HG02973 (cell line): ENCODE measurements around the gene VAV2.

Source experiments
- ATAC-seq: cut with Tn5 transposase; IDR thresholded peaks from one replicate; pipeline ENCODE4 v1.9.1; 2021; ENCODE audit warnings: moderate library complexity; ENCODE audit not compliant: unreplicated experiment

Gene VAV2

DNA sequence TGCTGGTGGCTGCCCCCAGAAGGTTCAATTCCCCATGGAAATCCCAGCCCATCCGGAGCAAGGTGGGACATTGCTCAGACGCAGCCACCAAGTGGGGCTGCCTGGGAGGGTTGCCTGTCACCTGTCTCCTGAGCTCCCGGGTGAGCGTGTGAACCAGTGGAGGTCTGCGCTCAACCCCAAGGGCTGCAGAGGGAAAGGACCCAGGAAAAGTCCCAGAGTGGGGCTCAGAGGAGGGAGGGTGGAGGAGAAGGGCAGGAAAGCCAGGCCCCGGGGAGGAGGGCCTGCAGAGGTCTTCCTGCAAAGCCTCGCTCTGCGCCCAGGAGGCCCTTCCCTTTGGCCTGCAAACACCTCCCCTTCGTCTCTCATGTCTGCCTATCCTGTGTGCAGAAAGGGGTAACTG lies 134.5 kb downstream of the VAV2 start:
- ATAC-seq = no peak

DNA sequence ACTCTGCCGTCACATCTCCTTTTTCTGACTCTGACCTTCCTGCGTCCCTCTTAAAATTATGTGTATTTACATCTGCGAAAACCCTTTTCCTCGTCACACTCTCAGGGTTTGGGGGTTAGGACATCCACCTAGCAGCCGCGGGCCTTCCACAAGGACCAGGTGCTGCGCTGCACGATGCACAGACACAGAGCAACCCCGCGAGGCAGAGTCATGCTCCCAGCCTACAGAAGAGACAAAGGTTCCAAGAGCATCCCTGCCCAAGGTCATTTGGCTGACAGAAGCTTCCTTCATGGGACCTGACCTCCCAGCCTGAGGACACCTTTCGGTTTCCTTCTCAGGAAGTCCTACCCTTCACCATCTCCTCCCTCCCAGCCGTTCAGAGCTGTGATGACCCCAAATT lies 135.3 kb downstream of the VAV2 start:
- no peak for ATAC-seq

DNA sequence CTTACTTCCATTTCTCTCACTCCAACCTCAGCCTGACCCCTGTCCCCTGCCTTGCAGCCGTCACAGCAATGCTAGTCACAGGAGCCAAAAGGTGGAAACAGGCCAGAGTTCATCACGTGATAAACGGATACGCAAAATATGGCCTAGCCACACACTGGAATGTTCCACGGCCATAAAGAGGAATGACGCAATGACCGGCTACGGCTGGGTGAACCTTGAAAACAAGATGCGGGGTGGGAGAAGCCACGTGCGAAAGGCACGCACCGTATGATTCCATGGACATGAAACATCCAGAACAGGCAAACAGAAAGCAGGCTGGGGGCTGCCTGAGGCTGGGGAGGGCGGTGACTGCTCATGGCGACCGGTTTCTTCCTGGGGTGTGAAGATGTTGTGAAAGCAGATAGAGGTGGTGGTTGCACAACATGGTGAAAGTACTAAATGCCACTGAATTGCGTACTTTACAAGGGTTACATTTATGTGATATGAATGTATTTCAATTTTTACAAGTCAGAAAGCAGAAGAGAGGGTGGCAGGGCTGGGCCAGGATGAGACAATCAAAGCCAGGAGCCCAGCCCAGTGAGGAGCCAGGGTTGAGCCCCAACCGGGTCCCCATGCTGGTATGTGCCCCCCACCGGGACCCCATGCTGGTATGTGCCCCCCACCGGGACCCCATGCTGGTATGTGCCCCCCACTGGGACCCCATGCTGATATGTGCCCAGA lies 136.2 kb downstream of the VAV2 start:
- ATAC-seq = no peak

DNA sequence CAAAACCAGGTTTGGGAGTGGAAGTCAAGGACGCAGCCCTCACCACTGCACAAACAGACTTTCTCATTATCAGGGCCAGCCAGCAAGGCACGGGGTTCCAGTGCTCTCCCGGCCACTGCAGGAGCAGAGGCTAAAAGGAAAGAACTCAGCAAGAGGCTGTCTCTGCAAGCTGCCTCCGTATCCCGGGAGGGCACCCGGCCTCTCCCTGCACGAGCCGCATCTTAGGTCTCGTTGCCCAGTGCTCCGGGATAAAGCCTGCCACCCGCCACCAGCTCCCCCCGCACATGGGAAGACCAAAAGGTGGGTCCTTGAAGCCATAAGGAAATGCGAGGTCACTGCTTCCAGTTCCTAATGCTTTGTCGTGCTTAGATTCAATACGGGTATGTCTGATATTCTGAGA lies 136.8 kb downstream of the VAV2 start:
- ATAC-seq = no peak

DNA sequence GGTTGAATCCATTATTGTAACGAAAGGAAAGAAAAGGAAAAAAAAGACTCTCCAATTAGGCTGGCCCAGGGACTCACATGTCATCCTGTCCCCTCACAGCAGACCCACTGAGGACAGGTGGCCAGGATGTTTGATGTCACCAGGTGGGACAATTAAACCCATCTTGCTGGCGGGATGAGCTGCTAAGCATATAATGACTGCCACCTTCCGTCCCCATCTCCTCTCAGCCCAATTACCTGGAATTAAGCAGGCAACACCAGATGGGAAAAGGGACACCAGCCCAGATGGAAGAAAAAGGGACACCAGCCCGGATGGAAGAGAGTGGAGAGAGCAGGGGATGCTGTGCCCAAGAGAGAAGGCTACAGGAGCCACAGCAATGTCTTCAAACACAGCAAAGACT lies 137.4 kb downstream of the VAV2 start:
- ATAC-seq = no peak

DNA sequence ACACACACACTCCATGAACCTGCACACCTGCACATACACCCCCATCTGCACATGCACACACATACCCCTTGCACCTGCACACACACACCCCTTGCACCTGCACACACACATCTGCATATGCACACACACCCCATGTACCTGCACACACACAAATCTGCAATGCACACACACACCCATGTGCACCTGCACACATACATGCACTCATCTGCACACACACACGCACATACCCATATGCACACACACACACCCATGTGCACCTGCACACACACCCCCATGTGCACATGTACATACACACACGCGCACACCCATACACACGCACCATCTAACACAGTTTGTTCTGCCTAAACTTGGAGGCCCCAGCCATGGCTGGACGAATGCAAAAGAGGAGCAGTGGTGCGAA lies 138.1 kb downstream of the VAV2 start:
- ATAC-seq = no peak

DNA sequence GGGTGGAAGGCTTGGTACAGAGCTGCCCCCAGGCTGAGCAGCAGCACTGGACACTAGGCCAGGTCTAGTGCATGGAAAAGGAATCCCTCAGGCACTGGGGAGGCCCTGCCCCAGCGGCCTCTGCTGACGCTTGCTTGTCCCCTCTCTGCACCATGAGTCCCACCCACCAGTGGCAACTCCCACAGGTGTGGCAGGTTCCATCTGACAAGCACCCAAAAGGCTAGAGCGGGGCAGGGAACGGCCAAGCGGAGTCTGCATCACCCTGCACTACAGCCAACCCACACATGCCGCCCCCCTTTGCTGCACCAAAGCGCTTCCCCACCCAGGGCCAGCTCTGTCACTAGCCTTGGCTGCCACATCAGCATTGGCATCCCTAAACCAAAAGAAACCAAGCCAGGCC lies 138.8 kb downstream of the VAV2 start:
- ATAC-seq = no peak

DNA sequence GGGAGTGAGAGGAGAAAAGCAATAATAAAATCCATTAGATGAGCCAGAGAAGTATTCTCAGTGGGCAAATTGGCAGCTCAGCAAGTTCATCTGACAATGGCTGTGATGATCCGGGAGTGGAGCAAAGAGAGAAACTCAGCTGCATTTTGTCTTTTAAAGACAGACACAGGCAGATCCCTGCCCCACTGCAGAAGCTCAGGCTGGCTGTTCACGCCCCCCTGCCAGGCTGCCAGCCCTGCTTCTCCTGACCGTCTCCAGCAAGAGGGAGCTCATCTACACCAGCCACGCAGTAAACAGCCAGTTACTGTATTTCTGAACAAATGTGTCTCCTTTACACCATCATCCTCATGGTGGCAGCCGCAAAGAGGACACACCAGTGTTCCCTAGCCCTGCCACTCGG lies 139.7 kb downstream of the VAV2 start:
- ATAC-seq = no peak

DNA sequence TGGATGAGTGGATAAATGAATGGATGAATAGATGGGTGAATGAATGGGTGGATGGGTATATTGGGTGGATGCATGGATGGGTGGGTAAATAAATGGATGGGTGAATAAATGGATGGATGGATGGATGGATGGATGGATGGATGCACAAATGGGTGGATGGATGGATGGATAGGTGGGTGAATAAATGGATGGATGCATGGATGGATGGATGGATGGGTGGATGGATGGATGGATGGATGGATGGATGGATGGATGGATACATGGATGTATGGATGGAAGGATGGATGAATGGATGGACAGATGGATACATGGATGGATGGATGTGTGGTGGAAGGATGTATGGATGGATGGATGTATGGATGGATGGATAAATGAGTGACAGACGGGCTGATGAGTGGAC lies 140.4 kb downstream of the VAV2 start:
- ATAC-seq = no peak

DNA sequence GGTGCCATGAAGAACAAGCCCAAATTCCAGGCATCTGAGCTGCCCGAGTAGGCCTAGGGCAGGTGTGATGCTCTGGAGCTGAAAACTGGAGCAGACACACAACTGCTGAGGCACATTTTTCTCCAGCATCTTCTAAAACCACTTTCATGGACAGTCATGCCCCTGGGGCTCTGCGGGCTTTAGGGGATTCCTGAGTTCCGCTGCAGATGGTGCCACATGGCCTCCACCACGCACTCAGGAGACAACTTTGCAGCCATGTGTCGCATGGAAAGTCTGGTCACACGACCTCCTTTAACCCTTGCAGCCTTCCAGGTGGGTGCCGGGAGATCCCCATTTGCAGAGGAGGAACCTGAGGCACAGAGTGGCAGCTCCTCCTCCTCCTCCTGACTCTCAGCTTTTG lies 141.2 kb downstream of the VAV2 start:
- ATAC-seq = no peak

DNA sequence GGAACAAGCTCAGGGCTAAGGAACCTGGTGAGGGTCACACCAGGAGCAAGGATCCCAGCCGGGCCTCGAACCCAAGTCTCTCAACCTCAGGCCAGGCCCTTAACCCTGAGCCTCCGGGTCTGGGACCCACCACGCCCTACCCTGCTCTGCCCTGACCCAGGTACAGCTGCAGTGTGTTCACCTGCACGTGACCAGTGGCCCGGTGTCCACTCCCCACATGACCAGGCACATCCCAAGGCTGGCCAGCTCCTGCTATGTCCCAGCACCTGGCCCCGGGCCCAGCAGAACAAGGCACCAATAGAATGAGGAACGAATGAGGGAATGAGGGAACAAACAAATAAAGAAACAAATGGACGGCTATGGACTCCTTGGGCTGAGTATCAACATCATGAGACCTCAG lies 142.0 kb downstream of the VAV2 start:
- ATAC-seq = no peak

DNA sequence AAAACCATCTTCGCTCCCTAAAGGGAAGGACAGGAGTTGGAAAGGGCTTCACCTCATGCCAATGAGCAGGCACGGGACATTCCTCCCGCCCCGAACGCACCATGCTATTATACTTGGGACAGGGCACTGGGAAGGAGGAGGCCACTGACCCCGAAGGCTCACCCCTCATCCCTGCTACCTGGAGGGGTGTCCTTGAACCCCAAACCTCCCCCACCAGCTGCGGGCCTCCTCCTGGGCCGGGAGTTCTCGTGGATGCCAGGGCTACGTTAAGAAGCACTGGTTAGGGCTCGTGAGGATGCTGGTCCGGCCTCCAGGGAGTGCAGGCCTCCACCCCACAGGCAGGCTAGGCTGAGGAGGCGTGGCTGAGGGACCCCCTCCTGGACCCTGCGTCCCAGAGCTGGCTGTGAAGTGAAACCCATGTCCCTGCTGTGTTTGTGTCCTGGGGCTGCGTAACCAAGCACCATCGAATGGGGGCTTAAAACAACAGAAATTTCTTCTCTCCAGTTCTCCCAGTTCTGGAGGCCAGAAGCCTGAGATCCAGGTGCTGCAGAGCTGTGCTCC lies 142.9 kb downstream of the VAV2 start:
- ATAC-seq = no peak

DNA sequence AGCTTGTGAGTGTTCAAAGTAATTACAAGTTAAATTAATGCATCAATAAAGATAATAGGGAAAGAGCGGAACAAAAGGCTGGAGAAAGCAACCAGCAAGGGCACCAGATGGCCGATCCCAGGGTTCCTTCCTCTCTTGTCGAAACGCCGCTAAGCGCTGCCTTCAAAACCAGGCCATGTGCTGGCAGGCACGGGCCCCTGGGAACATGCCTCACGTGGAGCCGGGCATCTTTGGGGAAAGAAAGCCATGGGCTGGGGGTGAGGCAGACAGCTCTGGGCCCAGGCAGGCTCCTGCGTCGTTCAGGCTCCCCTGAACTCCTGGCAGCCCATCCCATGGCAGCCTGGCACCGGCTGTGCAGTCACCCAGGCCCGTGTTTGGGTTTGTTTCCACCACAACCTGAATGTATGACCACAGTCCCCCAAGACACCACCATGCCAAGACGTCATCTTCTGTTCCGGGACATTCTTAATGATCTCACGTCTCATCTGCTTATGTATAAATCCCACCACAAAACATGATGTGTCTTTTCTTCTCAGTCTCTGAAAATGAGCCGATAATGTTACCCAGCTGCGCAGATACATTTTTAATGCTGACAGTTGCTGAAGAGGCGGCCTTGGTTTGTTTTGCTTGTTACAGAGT lies 143.5 kb downstream of the VAV2 start:
- no peak for ATAC-seq

DNA sequence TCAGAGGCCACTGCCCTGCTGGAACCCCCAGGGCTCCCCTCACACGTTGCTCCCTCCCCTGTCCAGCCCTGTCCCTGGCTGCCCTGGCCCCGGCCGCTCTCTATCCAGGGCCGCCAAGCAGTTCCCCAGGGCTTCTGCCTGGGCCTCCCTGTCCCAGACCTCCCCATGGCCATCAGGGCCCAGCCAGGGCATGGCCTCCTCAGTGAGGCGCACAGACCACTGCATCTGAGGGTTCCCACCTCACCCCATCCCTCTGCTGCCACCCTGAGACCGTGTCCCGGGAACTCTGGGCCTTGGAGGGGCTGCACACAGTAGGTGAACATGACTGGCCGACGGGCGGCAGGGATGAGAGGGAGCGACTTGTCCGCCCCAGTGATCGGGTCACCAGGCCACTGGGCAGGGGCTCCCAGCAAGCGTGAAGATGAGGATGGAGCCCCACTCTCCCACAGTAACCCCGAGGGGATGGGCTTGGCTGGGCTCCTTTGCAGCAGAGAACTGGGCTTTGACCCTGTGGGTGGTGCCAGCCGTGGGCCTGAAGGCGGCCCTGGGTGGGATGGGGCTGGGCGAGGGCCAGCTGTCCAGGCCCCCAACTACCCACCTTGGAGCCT lies 145.5 kb downstream of the VAV2 start:
- ATAC-seq = no peak

DNA sequence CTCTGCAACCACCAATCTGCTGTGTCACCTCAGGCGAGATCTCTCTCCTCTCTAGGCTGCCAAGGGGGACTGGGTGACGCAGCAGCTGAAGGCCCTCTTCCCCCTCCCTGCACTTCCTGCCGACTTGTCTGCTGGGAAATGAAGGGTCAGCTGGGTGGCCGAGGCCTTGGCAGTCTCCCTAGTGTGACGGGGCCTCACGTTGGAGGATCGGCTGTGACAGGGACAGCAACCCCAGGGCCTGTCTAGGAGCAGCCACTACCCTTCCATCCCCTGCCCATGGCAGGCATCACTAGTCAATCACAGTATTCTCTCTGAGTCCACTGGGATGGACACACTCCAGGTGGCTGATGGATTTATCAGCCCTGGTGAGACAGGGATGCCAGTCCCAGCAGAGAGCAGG lies 146.7 kb downstream of the VAV2 start:
- ATAC-seq = no peak

DNA sequence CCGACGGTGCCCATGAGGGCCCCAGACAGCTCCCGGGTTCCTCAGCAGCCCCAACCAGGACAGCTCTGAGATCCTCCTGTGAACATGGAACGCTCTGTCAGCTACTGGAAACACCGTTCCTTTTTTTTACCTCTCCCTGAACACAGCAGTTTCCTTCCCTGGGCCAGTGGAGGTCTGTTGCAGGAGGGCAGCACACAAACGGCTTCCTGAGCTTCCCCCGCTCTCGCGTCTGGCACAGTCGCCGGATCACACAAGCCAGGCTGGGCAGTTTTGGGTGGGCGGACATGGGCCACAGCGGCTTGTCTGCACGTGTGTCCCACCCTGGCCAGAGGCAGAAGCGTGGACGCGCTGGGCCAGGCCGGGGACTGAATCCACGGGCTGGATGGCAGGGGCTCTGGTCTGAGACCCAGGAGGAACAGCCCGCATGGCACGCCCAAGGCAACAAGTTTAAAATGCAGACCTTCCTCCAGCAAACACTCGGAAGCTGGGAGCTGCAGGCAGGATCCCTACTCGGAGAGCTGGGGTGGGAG lies 147.2 kb downstream of the VAV2 start:
- ATAC-seq = no peak

DNA sequence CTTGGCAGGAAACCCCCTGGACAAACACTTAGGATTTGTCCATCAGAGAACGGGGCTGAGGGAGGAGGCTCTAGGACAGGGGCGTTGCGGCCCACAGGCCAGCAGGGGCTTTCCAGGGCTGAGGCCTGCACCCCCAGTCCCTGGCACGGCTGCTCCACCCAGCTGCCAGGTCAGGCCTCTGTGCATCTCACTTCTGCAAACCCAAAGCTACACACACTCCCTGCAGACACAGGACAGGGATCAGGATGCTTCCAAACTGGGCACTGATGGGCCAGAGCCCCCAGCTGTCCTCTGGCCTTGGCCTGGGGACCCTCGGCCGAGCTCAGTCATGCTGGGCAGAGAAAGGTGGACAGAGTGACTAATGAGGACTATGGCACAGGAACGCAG lies 147.7 kb downstream of the VAV2 start:
- ATAC-seq = no peak

DNA sequence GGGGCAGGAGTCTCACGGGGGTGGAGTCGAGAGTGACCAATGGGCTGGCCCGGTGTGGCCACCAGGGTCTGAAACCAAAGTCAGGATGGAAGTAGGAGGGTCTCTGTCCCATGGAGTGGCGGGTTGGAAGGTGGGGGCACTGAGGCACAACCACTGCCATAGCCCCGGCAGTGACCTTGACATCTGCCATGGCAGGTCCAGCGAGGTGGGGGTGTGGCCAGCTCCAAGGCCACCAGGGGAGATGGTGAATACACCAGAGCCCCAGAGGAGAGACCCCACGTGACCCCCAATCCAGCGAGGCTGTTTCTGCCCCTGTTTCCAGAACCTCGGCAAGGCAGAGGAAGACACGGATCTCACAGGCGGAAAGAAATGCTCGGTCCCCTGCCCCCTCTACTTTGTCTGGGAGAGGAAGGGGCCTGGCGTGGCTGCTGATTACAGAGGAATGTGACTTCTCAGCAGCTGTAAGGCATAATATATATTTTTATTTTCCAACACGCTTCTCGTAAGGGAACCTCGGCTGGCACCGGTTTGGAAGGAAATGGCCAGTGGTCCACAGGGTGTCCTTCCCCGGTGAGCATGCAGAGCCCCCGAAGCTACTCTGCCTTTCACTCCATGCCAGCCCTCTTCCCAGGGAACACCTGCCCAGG lies 148.2 kb downstream of the VAV2 start:
- ATAC-seq = no peak

DNA sequence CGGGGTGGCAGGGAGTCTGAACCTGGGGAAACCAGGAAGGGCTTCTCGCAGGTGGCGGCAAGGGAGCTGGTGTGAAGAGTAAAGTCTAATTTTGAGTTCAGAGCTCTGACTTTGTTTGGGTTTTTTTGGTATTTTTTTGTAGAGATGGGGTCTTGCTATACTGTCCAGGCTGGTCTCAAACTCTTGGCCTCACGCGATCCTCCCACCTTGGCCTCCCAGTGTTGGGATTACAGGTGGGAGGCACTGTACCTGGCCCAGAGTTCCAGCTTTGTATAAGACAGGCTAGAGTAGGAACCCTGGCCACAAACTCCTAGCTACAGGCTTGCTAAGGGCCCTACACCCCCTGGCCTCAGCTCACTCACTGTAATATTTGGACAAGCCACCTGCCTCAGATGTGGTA lies 148.9 kb downstream of the VAV2 start:
- no peak for ATAC-seq

DNA sequence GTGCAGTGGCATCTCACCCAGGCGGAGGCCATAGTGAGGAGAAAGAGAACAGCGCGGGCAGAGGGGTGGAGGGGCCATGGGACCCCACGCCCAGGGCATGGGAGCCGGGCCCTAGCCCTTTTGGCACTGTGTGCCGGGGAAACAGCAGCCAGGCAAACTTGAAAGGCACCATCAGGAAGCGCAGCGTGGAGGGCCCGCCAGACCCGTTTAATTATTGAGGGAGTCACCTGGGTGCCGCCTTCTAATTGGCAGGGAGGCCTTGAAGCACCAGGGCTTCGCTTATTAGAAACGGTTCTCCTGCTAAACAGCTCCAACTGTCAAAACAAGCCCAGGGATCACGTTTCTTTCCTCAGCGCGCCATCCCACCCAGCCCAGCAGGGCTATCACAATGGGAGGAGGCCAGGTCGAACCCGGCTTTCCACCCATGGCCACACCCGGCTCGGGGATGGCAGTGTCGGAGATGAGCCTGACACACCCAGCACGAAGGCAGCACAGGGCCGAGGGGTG lies 149.3 kb downstream of the VAV2 start:
- ATAC-seq = no peak

DNA sequence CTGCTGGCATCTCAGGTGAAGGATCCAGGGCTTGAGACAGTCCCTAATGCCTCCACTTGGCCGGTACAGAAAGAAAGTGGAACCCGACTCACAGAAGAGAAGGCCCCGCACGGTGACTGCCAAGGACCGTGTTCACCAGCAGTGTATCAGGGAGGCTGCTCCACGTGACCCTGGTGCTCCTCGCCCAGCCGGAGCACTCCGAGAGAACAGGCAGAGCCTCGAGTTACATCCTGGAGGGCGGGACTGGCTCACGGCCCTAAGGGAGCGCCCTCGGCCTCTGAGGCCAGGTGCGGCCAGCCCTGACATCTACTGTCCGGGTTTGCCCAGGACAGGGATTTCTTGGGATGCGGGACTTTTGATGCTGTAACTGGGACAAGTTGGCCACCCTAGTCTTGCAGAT lies 149.9 kb downstream of the VAV2 start:
- no peak for ATAC-seq
